ENCODE results near the gene FAM9C.
"Not testable (repeated sequence)": the region's sequence is repeated elsewhere in the genome, so short reads cannot be mapped to it uniquely, and the experiment has no call there.

Gene FAM9C

GRCh38 chrX:13026877-13027652, 17.4 kb downstream of the FAM9C start:
- in situ Hi-C loops (cut with HindIII; ENCODE audit: low sequenced_read_pairs) = no loop called here
- no peak for DNase-seq (ENCODE audit: low read depth, low spot score)
- no peak overlapping the region for H3K4me3 ChIP-seq (ENCODE audit: low read depth, low read length)
- TF ChIP-seq, protein P1, sequence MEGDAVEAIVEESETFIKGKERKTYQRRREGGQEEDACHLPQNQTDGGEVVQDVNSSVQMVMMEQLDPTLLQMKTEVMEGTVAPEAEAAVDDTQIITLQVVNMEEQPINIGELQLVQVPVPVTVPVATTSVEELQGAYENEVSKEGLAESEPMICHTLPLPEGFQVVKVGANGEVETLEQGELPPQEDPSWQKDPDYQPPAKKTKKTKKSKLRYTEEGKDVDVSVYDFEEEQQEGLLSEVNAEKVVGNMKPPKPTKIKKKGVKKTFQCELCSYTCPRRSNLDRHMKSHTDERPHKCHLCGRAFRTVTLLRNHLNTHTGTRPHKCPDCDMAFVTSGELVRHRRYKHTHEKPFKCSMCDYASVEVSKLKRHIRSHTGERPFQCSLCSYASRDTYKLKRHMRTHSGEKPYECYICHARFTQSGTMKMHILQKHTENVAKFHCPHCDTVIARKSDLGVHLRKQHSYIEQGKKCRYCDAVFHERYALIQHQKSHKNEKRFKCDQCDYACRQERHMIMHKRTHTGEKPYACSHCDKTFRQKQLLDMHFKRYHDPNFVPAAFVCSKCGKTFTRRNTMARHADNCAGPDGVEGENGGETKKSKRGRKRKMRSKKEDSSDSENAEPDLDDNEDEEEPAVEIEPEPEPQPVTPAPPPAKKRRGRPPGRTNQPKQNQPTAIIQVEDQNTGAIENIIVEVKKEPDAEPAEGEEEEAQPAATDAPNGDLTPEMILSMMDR (IDR thresholded peaks at IDR 0.05; ENCODE audit: low read depth, low read length) = no peak

DNA sequence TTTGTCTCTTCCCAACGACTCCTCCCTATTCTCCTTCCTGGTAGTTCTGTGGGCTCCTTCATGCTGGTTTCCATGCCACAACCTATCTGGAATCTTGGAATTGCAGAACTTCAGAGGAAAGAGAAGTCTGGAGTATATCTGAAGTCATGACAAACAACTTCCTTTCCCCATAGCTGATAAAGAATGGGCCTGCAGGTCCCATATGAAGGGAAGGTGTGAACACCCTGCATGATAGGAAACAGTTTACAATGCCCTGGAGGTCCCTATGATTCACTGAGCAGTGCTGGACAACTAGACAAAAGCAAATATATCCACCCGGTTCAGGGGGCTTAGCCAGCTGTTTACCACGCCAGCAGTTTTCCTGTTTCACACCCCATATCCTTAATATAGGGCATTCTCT, 19.4 kb downstream of the FAM9C start:
- no peak overlapping the region for H3K4me3 ChIP-seq (ENCODE audit: low read depth, low read length)
- in situ Hi-C loops (cut with HindIII; ENCODE audit: low sequenced_read_pairs) = no loop called here
- TF ChIP-seq, protein P1 (IDR thresholded peaks at IDR 0.05; ENCODE audit: low read depth, low read length) = no peak
- no peak for DNase-seq (ENCODE audit: low read depth, low spot score)

DNA sequence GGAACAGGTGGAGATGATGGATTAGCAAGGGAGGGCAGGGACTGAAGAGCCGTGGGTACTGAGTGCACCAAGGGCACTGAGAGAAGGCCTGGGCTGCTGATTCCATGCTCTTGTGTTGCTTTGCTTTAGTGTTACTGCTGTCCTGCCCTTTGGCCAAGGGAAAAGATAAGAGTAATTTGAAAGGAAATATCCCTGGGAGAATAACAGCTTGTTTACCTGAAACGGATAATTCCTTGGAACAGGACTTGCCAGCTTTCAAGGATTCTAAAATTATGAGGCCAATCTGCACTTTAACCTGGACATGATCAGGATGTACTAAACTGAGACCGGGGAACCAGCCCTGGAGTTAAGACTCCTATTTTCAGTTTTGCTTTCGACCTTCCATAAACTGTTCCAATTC, 20.4 kb downstream of the FAM9C start:
- in situ Hi-C loops (cut with HindIII; ENCODE audit: low sequenced_read_pairs) = no loop called here
- DNase-seq (ENCODE audit: low read depth, low spot score) = no peak
- TF ChIP-seq, protein P1 (IDR thresholded peaks at IDR 0.05; ENCODE audit: low read depth, low read length) = no peak
- H3K4me3 ChIP-seq (ENCODE audit: low read depth, low read length) = no peak overlapping the region

- DNase-seq (ENCODE audit: low read depth, low spot score) = no peak
- TF ChIP-seq, protein P1 (IDR thresholded peaks at IDR 0.05; ENCODE audit: low read depth, low read length) = no peak
- in situ Hi-C loops (cut with HindIII; ENCODE audit: low sequenced_read_pairs) = no loop called here
- H3K4me3 ChIP-seq (ENCODE audit: low read depth, low read length) = no peak overlapping the region
Measured at GRCh38 chrX:13023567-13023966, 20.9 kb downstream of the FAM9C start.

GRCh38 chrX:13022926-13023325, 21.5 kb downstream of the FAM9C start:
- H3K4me3 ChIP-seq (ENCODE audit: low read depth, low read length) = no peak overlapping the region
- no peak for DNase-seq (ENCODE audit: low read depth, low spot score)
- in situ Hi-C loops (cut with HindIII; ENCODE audit: low sequenced_read_pairs) = no loop called here
- TF ChIP-seq, protein P1 (IDR thresholded peaks at IDR 0.05; ENCODE audit: low read depth, low read length) = no peak

GRCh38 chrX:13016731-13017130, 27.7 kb downstream of the FAM9C start:
- H3K4me3 ChIP-seq (ENCODE audit: low read depth, low read length); in situ Hi-C loops (cut with HindIII; ENCODE audit: low sequenced_read_pairs); DNase-seq (ENCODE audit: low read depth, low spot score): not testable (repeated sequence)

DNA sequence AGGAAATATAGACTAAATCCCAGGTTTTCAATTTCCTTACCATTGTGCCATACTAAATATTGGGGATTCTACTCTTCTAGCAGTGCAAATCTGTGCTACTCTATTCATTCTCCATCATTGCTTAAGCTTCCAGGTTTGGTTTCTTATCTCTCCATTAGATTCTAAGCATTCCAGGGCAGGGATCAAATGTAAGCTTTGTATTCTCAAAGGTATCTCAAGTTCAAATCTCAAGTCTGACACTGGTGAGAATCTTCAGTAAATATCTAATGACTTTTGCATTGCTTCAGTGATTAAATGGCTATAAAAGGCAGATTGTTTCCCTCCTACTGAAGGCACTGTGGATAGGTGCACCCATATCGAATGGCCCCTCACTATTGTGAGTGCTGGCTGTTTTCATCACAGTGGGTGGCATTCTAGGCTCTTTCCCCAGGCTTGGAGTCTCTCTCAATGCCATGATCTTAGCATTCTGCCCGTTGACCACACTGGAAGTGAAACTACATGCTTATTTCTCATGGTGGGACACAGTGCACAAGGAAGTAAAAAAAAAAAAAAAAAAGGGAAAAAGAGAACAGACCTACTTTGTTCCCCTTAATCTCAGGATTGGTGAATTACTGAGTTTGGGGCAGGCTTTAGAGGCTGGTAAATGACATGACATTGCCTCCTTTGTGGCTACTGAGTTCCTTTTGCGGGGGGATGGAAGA, 28.7 kb downstream of the FAM9C start:
- in situ Hi-C loops (cut with HindIII; ENCODE audit: low sequenced_read_pairs) = no loop called here
- H3K4me3 ChIP-seq (ENCODE audit: low read depth, low read length) = no peak overlapping the region
- TF ChIP-seq, protein P1 (IDR thresholded peaks at IDR 0.05; ENCODE audit: low read depth, low read length) = no peak
- DNase-seq (ENCODE audit: low read depth, low spot score) = no peak

Measured in astrocyte of the spinal cord (primary cell).